ENCODE results near the gene TRABD2B. TPM values are rescaled to one million over a fixed set of nuclear protein-coding genes. Genes with fewer than 3 reads are reported as not detected.

TRABD2B gene
- total and polyA plus RNA-seq, 3 experiments from 2014 or later, result not detected

DNA sequence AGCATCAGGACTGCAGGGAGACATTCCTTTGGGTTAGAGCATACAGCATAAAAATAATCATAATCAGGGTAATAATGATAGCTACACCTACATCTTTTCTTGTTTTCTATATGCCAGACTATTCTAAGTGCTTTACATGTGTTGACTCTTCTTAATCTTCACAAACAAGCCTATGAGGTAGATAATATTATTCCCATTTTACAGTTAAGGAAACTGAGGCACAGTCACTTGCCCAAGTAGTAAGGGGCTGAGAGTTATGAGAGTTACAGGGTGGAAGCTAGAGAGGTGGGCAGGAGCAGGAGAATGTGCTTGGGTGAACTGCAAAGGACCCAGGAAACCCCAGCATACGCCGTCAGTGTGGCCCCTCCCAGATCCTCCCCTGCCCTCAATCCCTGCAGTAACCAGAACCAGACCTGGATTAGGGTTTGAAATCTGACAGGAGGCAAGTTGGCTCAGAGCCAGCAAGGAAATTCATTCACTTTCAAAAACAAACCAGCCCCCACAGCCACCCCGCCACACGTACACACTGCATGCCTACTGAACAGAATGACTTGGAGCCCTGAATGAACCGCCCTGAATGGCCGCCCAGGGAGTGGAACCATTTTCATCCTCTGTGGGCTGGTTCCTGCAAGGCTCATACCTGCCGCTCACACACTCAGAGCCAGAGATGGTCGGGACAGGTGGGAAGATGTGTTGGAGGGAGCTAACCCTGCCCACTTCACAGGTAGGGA is 126.1 kb downstream of the TRABD2B start:
- Mint-ChIP-seq H3K36me3 (no peaks in the 10 kb centered on the region), H3K27me3 (peaks cover 5 to 12% of the 10 kb centered on the region in 2 donors), H3K27ac (no peak overlapping the region), H3K4me3 (no peak overlapping the region), H3K4me1 (no peaks in the 10 kb centered on the region), H3K9me3 (no peaks in the 10 kb centered on the region)
- Histone ChIP-seq H3K27ac (ENCODE audit: low read depth, low read length) (no peak overlapping the region), H3K27me3 (ENCODE audit: insufficient read depth, low read length, poor library complexity, severe bottlenecking) (no peaks in the 10 kb centered on the region), H3K4me1 (ENCODE audit: insufficient read depth, low read length) (no peaks in the 10 kb centered on the region), H3K9me3 (ENCODE audit: low read length) (no peaks in the 10 kb centered on the region), H3K36me3 (ENCODE audit: insufficient read depth, low read length) (no peaks in the 10 kb centered on the region), H3K4me3 (ENCODE audit: low read length) (no peak overlapping the region)
- CTCF ChIA-PET, result no interaction called here
- DNase-seq, result no peak
- POLR2A ChIA-PET, result no interaction called here

- Histone ChIP-seq H3K4me1 (ENCODE audit: insufficient read depth, low read length) (no peaks in the 10 kb centered on the region), H3K27me3 (ENCODE audit: insufficient read depth, low read length, poor library complexity, severe bottlenecking) (no peaks in the 10 kb centered on the region), H3K4me3 (ENCODE audit: low read length) (no peak overlapping the region), H3K27ac (ENCODE audit: low read depth, low read length) (no peak overlapping the region), H3K9me3 (ENCODE audit: low read length) (no peaks in the 10 kb centered on the region), H3K36me3 (ENCODE audit: insufficient read depth, low read length) (no peaks in the 10 kb centered on the region)
- no peaks in the 10 kb centered on the region for H3K9me3 Mint-ChIP-seq
- H3K27me3 Mint-ChIP-seq, result peaks cover 5 to 13% of the 10 kb centered on the region in 2 donors
- no peaks in the 10 kb centered on the region for H3K36me3 Mint-ChIP-seq
- ChIA-PET POLR2A (no interaction called here), CTCF (no interaction called here)
- no peaks in the 10 kb centered on the region for H3K4me1 Mint-ChIP-seq
- H3K4me3 Mint-ChIP-seq, result no peak overlapping the region
- H3K27ac Mint-ChIP-seq, result no peak overlapping the region
- DNase-seq, result no peak
These were observed 126.7 kb downstream of the TRABD2B start for GRCh38 chr1:47870480-47870879.

- Histone ChIP-seq H3K4me3 (ENCODE audit: low read length) (no peak overlapping the region), H3K27me3 (ENCODE audit: insufficient read depth, low read length, poor library complexity, severe bottlenecking) (no peaks in the 10 kb centered on the region), H3K36me3 (ENCODE audit: insufficient read depth, low read length) (no peaks in the 10 kb centered on the region), H3K4me1 (ENCODE audit: insufficient read depth, low read length) (no peaks in the 10 kb centered on the region), H3K27ac (ENCODE audit: low read depth, low read length) (no peak overlapping the region), H3K9me3 (ENCODE audit: low read length) (no peaks in the 10 kb centered on the region)
- Mint-ChIP-seq H3K27ac (no peak overlapping the region), H3K4me1 (no peaks in the 10 kb centered on the region), H3K4me3 (no peak overlapping the region), H3K9me3 (no peaks in the 10 kb centered on the region), H3K36me3 (no peaks in the 10 kb centered on the region), H3K27me3 (peaks cover 5 to 13% of the 10 kb centered on the region in 2 donors)
- ChIA-PET POLR2A (no interaction called here), CTCF (no interaction called here)
- no peak for DNase-seq
These were observed 128.9 kb downstream of the TRABD2B start for GRCh38 chr1:47868348-47868676.

DNA sequence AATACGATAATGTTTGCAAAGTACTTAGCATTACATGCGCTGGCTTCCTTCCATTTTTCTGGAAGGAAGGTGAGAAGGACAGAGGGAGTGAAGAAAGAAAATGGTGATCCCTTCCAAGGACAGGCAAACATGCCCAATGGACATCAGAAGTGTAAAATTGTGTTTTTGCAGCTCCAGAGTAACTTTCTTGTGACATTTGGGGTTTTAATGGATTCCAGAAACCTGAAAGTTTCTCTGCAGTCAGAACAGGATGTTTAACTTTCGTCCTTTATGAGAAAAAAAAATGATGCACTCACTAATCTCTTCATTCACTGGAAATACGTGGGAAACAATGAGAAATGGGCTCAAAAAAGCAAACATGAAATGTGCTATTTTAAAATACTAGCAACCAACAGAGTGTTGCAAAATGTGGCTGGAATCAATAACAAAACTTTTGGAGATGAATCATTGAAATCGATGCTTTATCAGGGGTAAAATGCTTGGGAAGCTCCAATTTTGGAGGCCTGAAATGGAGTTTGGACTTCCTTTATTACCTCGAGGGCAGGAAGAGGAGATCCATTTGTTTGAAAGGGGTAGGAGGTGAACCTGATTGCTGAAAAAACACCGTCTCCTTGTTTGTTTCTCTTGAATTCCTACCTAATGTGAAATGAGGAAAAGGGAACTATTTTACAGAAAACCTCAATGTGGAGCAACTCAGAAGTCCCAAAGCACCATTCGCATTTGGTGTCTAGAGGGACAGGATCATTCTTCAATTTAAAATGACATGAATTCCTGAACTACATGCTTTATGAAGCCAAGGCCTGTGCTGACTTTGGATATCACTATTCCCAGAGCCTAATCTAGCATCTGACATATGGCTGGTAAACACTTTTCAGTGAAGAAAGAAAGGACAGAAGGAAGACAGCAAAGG is 129.5 kb downstream of the TRABD2B start:
- H3K36me3 Mint-ChIP-seq, result no peaks in the 10 kb centered on the region
- DNase-seq, result no peak
- H3K4me3 ChIP-seq (ENCODE audit: low read length), result no peak overlapping the region
- H3K4me1 Mint-ChIP-seq, result no peaks in the 10 kb centered on the region
- H3K4me1 ChIP-seq (ENCODE audit: insufficient read depth, low read length), result no peaks in the 10 kb centered on the region
- peaks cover 5 to 13% of the 10 kb centered on the region in 2 donors for H3K27me3 Mint-ChIP-seq
- ChIA-PET POLR2A (no interaction called here), CTCF (no interaction called here)
- no peak overlapping the region for H3K27ac Mint-ChIP-seq
- no peaks in the 10 kb centered on the region for H3K27me3 ChIP-seq (ENCODE audit: insufficient read depth, low read length, poor library complexity, severe bottlenecking)
- no peaks in the 10 kb centered on the region for H3K36me3 ChIP-seq (ENCODE audit: insufficient read depth, low read length)
- no peak overlapping the region for H3K27ac ChIP-seq (ENCODE audit: low read depth, low read length)
- H3K9me3 Mint-ChIP-seq, result no peaks in the 10 kb centered on the region
- no peaks in the 10 kb centered on the region for H3K9me3 ChIP-seq (ENCODE audit: low read length)
- no peak overlapping the region for H3K4me3 Mint-ChIP-seq

GRCh38 chr1:47866601-47867437 is 130.4 kb downstream of the TRABD2B start:
- H3K4me1 ChIP-seq (ENCODE audit: insufficient read depth, low read length), result no peaks in the 10 kb centered on the region
- Mint-ChIP-seq H3K27me3 (peaks cover 2 to 13% of the 10 kb centered on the region in 2 donors), H3K27ac (no peak overlapping the region), H3K4me1 (no peaks in the 10 kb centered on the region), H3K4me3 (no peak overlapping the region), H3K36me3 (no peaks in the 10 kb centered on the region), H3K9me3 (no peaks in the 10 kb centered on the region)
- H3K27me3 ChIP-seq (ENCODE audit: insufficient read depth, low read length, poor library complexity, severe bottlenecking), result no peaks in the 10 kb centered on the region
- CTCF ChIA-PET, result no interaction called here
- no peak for DNase-seq
- H3K9me3 ChIP-seq (ENCODE audit: low read length), result no peaks in the 10 kb centered on the region
- no peaks in the 10 kb centered on the region for H3K36me3 ChIP-seq (ENCODE audit: insufficient read depth, low read length)
- POLR2A ChIA-PET, result no interaction called here
- H3K4me3 ChIP-seq (ENCODE audit: low read length), result no peak overlapping the region
- no peak overlapping the region for H3K27ac ChIP-seq (ENCODE audit: low read depth, low read length)

DNA sequence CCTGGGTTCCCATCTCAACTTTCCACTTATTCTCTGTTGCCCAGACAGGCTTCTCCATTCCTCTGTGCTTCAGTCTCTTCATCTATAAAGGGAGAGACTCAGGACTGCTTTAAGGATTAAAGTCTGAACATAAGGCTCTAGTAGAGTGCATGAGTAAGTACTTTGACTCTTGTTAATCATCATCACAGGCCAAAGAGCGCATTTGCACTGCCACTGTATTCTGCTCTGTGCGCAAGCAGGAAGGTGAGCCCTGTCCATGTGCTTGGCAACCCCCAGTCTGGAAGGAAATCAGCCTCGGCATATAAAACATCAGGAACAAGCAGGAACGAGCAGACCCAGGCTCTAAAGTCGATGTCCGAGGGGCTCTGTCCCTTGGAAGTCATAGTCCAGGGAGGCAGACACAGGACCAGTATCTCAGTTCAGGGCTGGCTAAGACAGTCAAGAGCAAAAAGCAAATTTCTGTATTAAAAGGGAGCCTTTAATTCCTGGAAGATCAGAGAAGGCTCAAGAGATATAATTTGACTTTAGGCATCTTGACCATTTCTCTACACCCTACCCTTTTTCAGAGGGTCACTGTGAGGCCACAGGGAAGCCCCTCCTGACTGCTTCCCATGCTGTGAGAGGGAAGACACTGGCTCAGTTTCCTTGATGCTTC is 131.2 kb downstream of the TRABD2B start:
- POLR2A ChIA-PET, result no interaction called here
- Histone ChIP-seq H3K4me3 (ENCODE audit: low read length) (no peak overlapping the region), H3K36me3 (ENCODE audit: insufficient read depth, low read length) (no peaks in the 10 kb centered on the region), H3K27me3 (ENCODE audit: insufficient read depth, low read length, poor library complexity, severe bottlenecking) (no peaks in the 10 kb centered on the region), H3K4me1 (ENCODE audit: insufficient read depth, low read length) (no peaks in the 10 kb centered on the region), H3K9me3 (ENCODE audit: low read length) (no peaks in the 10 kb centered on the region), H3K27ac (ENCODE audit: low read depth, low read length) (no peak overlapping the region)
- Mint-ChIP-seq H3K4me1 (no peaks in the 10 kb centered on the region), H3K27ac (peak overlapping the region in 1 of 8 donors; percentile 72), H3K27me3 (peaks cover 2 to 13% of the 10 kb centered on the region in 2 donors), H3K36me3 (no peaks in the 10 kb centered on the region), H3K4me3 (no peak overlapping the region), H3K9me3 (no peaks in the 10 kb centered on the region)
- no peak for DNase-seq
- CTCF ChIA-PET, result no interaction called here

DNA sequence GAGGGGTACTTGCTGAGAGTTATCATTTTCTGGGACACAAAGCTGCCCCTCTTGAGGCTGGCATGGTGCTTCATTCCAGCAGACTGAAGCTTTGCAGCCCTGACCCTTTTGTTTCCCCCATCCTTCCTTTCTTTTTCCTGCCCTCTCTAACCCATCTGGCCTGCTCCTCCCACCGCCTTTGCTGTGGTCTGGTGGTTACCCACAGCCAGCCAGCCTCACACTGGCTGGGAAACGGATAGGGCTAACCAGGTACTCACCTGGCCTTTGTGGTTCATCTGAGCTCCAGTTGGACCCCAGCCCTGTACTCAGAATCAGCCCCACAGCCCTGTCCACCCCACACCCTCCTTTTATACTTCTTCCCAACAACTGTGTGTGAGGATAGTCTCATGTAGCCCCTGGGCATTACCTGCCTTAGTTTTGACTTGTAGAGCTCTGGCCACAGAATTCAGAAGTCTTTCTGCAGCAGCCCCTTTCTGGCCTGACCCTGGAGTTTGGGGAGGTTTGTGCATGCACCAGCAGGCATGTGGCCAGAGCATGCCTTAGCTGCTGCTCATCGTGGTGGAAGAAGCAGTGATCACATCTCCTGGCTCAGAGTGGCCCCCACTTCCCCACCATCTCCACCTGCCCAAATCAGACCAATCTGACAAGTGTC is 138.0 kb downstream of the TRABD2B start:
- Mint-ChIP-seq H3K9me3 (no peaks in the 10 kb centered on the region), H3K4me1 (no peaks in the 10 kb centered on the region), H3K36me3 (no peaks in the 10 kb centered on the region), H3K27ac (no peak overlapping the region), H3K4me3 (no peak overlapping the region), H3K27me3 (peaks cover 12 to 16% of the 10 kb centered on the region in 2 donors)
- CTCF ChIA-PET, result no interaction called here
- Histone ChIP-seq H3K4me1 (ENCODE audit: insufficient read depth, low read length) (no peaks in the 10 kb centered on the region), H3K9me3 (ENCODE audit: low read length) (no peaks in the 10 kb centered on the region), H3K27ac (ENCODE audit: low read depth, low read length) (no peak overlapping the region), H3K36me3 (ENCODE audit: insufficient read depth, low read length) (no peaks in the 10 kb centered on the region), H3K4me3 (ENCODE audit: low read length) (no peak overlapping the region), H3K27me3 (ENCODE audit: insufficient read depth, low read length, poor library complexity, severe bottlenecking) (no peaks in the 10 kb centered on the region)
- POLR2A ChIA-PET, result no interaction called here
- no peak for DNase-seq

All from CD8-positive, alpha-beta memory T cell (primary cell).